Measurements from ENCODE around the gene ASCL5. TPM values are rescaled to one million over a fixed set of nuclear protein-coding genes. Genes with fewer than 3 reads are reported as not detected.

The ASCL5 gene
- total RNA-seq, 1 donor from 2014 or later = not detected

DNA sequence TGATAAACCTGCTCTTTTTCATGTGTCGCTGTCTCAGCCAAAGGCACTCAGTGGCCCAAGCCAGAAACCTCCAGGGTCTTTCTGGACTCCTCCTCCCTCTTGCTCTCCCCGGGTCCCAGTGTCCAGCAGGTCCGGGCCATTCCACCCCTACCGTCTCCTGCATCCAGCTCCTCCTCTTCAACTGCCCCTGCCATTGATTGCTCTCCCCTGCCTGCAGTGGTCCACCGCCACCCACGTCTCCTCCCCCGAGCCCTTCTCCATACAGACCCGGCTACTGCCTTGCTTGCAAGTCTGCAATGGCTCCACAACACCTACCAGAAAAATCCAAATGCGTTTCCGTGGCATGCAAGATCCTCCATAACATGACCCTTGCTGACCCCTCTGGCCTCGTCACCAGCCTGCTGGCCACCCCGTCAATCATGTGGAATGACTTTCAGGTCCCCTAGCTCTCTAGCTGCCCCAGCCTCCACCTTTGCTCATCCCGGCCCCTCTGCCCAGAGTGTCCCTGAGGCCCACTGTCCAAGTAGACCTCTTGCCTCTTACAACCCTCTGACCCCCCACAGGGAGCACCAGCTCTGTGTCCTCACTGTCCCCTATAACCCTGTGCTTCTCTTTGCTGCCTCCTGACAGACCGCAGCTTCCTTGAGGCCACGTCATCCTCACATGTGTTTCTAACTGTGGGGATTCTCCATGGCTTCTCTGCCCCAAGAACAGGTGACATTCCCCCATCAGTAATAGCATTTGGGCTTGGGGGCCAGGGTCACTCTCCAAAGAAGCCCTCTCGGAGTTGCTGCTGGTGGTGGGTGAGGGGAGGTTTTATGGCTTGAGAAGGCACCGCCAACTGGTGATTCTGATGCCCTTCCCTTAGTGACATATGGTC is 29.8 kb downstream of the ASCL5 start:
- peaks cover 22% of the 10 kb centered on the region for H3K27me3 ChIP-seq (ENCODE audit: low read depth)
- H3K36me3 ChIP-seq = no peaks in the 10 kb centered on the region
- DNase-seq = no peak
- intact Hi-C loops (cut with micrococcal nuclease) = no loop called here
- no peaks in the 10 kb centered on the region for H3K9me3 ChIP-seq (replicated peaks)
- no peaks in the 10 kb centered on the region for H3K4me1 ChIP-seq
- H3K27ac ChIP-seq (replicated peaks) = no peak overlapping the region
- no peak overlapping the region for H3K4me3 ChIP-seq
- TF ChIP-seq, protein P1, sequence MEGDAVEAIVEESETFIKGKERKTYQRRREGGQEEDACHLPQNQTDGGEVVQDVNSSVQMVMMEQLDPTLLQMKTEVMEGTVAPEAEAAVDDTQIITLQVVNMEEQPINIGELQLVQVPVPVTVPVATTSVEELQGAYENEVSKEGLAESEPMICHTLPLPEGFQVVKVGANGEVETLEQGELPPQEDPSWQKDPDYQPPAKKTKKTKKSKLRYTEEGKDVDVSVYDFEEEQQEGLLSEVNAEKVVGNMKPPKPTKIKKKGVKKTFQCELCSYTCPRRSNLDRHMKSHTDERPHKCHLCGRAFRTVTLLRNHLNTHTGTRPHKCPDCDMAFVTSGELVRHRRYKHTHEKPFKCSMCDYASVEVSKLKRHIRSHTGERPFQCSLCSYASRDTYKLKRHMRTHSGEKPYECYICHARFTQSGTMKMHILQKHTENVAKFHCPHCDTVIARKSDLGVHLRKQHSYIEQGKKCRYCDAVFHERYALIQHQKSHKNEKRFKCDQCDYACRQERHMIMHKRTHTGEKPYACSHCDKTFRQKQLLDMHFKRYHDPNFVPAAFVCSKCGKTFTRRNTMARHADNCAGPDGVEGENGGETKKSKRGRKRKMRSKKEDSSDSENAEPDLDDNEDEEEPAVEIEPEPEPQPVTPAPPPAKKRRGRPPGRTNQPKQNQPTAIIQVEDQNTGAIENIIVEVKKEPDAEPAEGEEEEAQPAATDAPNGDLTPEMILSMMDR (IDR thresholded peaks at IDR 0.05; ENCODE audit: borderline replicate concordance) = no peak

- H3K4me1 ChIP-seq = no peaks in the 10 kb centered on the region
- H3K4me3 ChIP-seq = no peak overlapping the region
- peaks cover 22% of the 10 kb centered on the region for H3K27me3 ChIP-seq (ENCODE audit: low read depth)
- H3K9me3 ChIP-seq (replicated peaks) = no peaks in the 10 kb centered on the region
- TF ChIP-seq, protein P1 (IDR thresholded peaks at IDR 0.05; ENCODE audit: borderline replicate concordance) = no peak
- H3K27ac ChIP-seq (replicated peaks) = no peak overlapping the region
- DNase-seq = no peak
- no peaks in the 10 kb centered on the region for H3K36me3 ChIP-seq
- intact Hi-C loops (cut with micrococcal nuclease) = no loop called here
Measured at GRCh38 chr1:201096041-201096461, 30.9 kb downstream of the ASCL5 start.

- Histone ChIP-seq H3K4me3 (no peak overlapping the region), H3K9me3 (replicated peaks) (no peaks in the 10 kb centered on the region), H3K36me3 (no peaks in the 10 kb centered on the region), H3K4me1 (no peaks in the 10 kb centered on the region), H3K27ac (replicated peaks) (no peak overlapping the region), H3K27me3 (ENCODE audit: low read depth) (peaks cover 19% of the 10 kb centered on the region)
- intact Hi-C loops (cut with micrococcal nuclease) = no loop called here
- TF ChIP-seq, protein P1 (IDR thresholded peaks at IDR 0.05; ENCODE audit: borderline replicate concordance) = no peak
- no peak for DNase-seq
Measured at GRCh38 chr1:201095581-201095980, 31.4 kb downstream of the ASCL5 start.

DNA sequence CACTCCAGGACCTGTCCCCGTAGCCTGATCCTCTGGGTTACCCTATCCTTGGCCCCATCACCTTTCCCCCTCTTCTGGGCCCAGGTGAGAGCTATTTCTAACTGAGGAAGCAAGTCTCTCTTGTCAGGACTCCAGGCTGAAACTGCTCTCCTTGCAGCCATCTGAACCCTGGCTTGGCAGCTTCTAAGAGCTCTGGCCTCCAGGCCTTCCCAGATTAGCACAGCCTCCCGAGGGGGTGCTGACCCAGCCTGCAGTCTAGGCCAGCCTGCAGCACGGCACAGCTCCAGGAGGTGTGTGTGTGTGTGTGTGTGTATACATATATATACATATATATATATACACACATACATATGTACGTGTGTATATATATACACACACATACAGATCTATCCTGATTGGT is 32.2 kb downstream of the ASCL5 start:
- TF ChIP-seq, protein P1 (IDR thresholded peaks at IDR 0.05; ENCODE audit: borderline replicate concordance) = no peak
- no peaks in the 10 kb centered on the region for H3K36me3 ChIP-seq
- DNase-seq = no peak
- H3K9me3 ChIP-seq (replicated peaks) = no peaks in the 10 kb centered on the region
- H3K27me3 ChIP-seq (ENCODE audit: low read depth) = peaks cover 11% of the 10 kb centered on the region
- no peak overlapping the region for H3K27ac ChIP-seq (replicated peaks)
- H3K4me1 ChIP-seq = no peaks in the 10 kb centered on the region
- no peak overlapping the region for H3K4me3 ChIP-seq
- intact Hi-C loops (cut with micrococcal nuclease) = no loop called here

DNA sequence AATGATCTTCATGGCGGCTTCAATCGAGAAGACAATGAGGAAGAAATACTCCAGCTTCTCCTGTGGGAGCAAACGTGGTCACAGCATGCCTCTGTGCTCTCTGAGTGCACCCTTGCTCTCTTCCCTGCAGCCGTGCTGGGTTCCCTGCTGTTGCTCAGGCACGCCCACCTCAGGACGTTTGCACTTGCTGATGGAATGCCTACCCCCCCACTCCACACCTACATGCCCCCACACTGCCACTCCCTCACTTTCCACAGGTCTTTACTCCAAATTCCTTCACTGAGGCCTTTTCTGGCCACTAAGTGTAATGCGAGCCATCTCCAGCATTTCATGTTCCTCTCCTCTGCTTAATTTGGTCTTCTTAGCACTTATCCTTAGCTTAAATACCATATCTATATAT is 33.0 kb downstream of the ASCL5 start:
- Histone ChIP-seq H3K27ac (replicated peaks) (no peak overlapping the region), H3K36me3 (no peaks in the 10 kb centered on the region), H3K4me3 (no peak overlapping the region), H3K27me3 (ENCODE audit: low read depth) (peaks cover 8% of the 10 kb centered on the region), H3K4me1 (no peaks in the 10 kb centered on the region), H3K9me3 (replicated peaks) (no peaks in the 10 kb centered on the region)
- DNase-seq = no peak
- TF ChIP-seq, protein P1 (IDR thresholded peaks at IDR 0.05; ENCODE audit: borderline replicate concordance) = no peak
- intact Hi-C loops (cut with micrococcal nuclease) = no loop called here
